Brain microvascular endothelial cell (primary cell): ENCODE results near the gene ZNRF3.

ENCODE experiments used
- DNase-seq: peaks from one replicate; pipeline ENCODE4 v3.0.0-alpha.2; 2020
- H3K27ac ChIP-seq: fragments of 250-450 bp; sonication (Bioruptor Pico); 2 replicates; pipeline ENCODE4 v1.5.1; 2020; ENCODE audit warnings: mild to moderate bottlenecking, moderate library complexity
- H3K27me3 ChIP-seq: fragments of 250-450 bp; sonication (Bioruptor Pico); replicated peaks from 2 replicates; pipeline ENCODE4 v1.5.1; 2020; ENCODE audit warnings: mild to moderate bottlenecking
- H3K36me3 ChIP-seq: fragments of 250-450 bp; sonication (Bioruptor Pico); replicated peaks from 2 replicates; pipeline ENCODE4 v1.5.1; 2020; ENCODE audit warnings: mild to moderate bottlenecking
- H3K4me3 ChIP-seq: 2 replicates; pipeline ENCODE4 v1.5.1; 2011; ENCODE audit warnings: low read depth, mild to moderate bottlenecking, control low read depth, low read length, moderate library complexity
- CTCF ChIP-seq: IDR thresholded peaks from 2 replicates; pipeline ENCODE4 v1.5.1; 2011; ENCODE audit warnings: low read depth, mild to moderate bottlenecking, moderate library complexity, low read length, control low read depth, inconsistent platforms; ENCODE audit errors: missing control alignments
- in situ Hi-C: cut with HindIII; loops from 2 replicates; pipeline ENCODE4 v1.10.0; 2017; ENCODE audit warnings: low sequenced_read_pairs, low pct_ligation_motif_present

Gene ZNRF3

GRCh38 chr22:28921585-28921879, 38.2 kb downstream of the ZNRF3 start:
- Histone ChIP-seq H3K27ac (no peak overlapping the region), H3K27me3 (no peaks in the 10 kb centered on the region), H3K4me3 (no peak overlapping the region), H3K36me3 (no peaks in the 10 kb centered on the region)
- TF ChIP-seq CTCF: no peak
- in situ Hi-C loops: no loop called here
- DNase-seq: no peak

- DNase-seq: no peak
- in situ Hi-C loops: no loop called here
- Histone ChIP-seq H3K36me3 (no peaks in the 10 kb centered on the region), H3K27me3 (no peaks in the 10 kb centered on the region), H3K27ac (no peak overlapping the region), H3K4me3 (no peak overlapping the region)
- TF ChIP-seq CTCF: no peak
These were observed 39.3 kb downstream of the ZNRF3 start for GRCh38 chr22:28922540-28923244.

- in situ Hi-C loops: no loop called here
- H3K27ac ChIP-seq: no peak overlapping the region
- H3K36me3 ChIP-seq: no peaks in the 10 kb centered on the region
- DNase-seq: no peak
- no peak for TF ChIP-seq CTCF
- H3K27me3 ChIP-seq: no peaks in the 10 kb centered on the region
- no peak overlapping the region for H3K4me3 ChIP-seq
These were observed 40.7 kb downstream of the ZNRF3 start for GRCh38 chr22:28923826-28924732.

DNA sequence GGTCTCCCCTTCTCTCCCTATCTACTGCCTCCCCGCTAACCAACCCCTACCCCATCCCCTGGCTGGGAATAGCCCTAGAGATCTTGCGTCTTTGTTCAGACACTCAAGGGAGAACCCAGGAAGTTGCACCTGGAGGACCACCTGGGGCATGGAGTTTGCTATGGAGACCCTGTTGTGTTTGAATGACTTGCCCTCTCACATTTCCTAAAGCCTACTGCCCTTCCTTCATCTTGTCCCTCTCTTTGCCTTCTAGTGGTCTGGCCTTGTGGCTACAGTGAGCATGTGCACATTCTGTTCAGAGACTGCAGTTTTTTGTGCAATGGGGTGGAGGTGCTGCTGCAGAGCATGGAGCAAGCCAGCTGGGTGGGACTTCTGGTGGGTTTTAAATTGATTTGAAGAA, 42.5 kb downstream of the ZNRF3 start:
- in situ Hi-C loops: no loop called here
- no peak overlapping the region for H3K4me3 ChIP-seq
- no peak for DNase-seq
- H3K27me3 ChIP-seq: no peaks in the 10 kb centered on the region
- no peak for TF ChIP-seq CTCF
- no peak overlapping the region for H3K27ac ChIP-seq
- no peaks in the 10 kb centered on the region for H3K36me3 ChIP-seq

GRCh38 chr22:28927630-28928029, 44.3 kb downstream of the ZNRF3 start:
- in situ Hi-C loops: no loop called here
- Histone ChIP-seq H3K4me3 (no peak overlapping the region), H3K36me3 (no peaks in the 10 kb centered on the region), H3K27ac (no peak overlapping the region), H3K27me3 (no peaks in the 10 kb centered on the region)
- TF ChIP-seq CTCF: no peak
- DNase-seq: no peak
